Measurements from ENCODE around the gene DYNC2H1. TPM values are rescaled to one million over a fixed set of nuclear protein-coding genes. Genes with fewer than 3 reads are reported as not detected.
A peak's percentile ranks its signal among the peaks of the same experiment; 100 is the strongest.

Gene DYNC2H1
- total RNA-seq, 1 experiment from 2014 or later = 44.0 TPM

DNA sequence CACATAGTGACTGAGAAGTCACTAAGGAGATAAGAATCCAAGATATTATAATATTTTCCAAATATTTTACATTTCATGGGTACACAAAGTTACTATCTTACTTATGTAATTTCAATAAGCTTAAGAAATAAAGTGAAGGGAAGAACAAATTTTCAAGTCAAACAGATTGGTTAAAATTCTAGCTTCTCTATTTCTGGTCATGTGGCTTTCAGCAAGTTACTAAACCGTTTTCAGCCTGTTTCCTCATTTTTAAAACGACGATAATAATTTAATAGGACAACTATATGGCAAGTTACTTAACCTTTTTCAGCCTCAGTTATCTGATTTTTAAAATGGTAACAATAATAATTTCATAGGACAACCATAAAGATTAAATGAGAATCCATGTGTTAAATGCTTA lies 32.9 kb upstream of the DYNC2H1 start:
- DNase-seq (ENCODE audit: low spot score) = no peak
- ChIA-PET POLR2A (ENCODE audit: low non-redundant PET) (no interaction called here), CTCF (no interaction called here)
- Histone ChIP-seq H3K4me3 (ENCODE audit: low read depth, low read length, poor library complexity, severe bottlenecking) (no peak overlapping the region), H3K9me3 (ENCODE audit: low read depth, low read length, poor library complexity, severe bottlenecking) (no peaks in the 10 kb centered on the region), H3K36me3 (ENCODE audit: insufficient read depth, low read length, poor library complexity, severe bottlenecking) (peaks cover 55% of the 10 kb centered on the region), H3K27me3 (replicated peaks; ENCODE audit: insufficient read depth, low read depth, low read length, poor library complexity) (no peaks in the 10 kb centered on the region), H3K4me1 (ENCODE audit: insufficient read depth, low read length, poor library complexity, severe bottlenecking) (peaks cover 2% of the 10 kb centered on the region), H3K27ac (ENCODE audit: low read depth, low read length, poor library complexity, severe bottlenecking) (no peak overlapping the region)
- intact Hi-C loops (cut with micrococcal nuclease; ENCODE audit: unreplicated experiment) = no loop called here
- TF ChIP-seq CTCF (conservative IDR thresholded peaks at IDR 0.05; ENCODE audit: low read depth, low read length) (no peak), EZH2 (IDR thresholded peaks at IDR 0.05; ENCODE audit: borderline replicate concordance, low read depth, low read length, poor library complexity, severe bottlenecking) (no peak)
- BruUV-seq (replicated peaks) = no TSS peak

- Histone ChIP-seq H3K9me3 (ENCODE audit: low read depth, low read length, poor library complexity, severe bottlenecking) (no peaks in the 10 kb centered on the region), H3K4me3 (ENCODE audit: low read depth, low read length, poor library complexity, severe bottlenecking) (no peak overlapping the region), H3K27me3 (replicated peaks; ENCODE audit: insufficient read depth, low read depth, low read length, poor library complexity) (no peaks in the 10 kb centered on the region), H3K27ac (ENCODE audit: low read depth, low read length, poor library complexity, severe bottlenecking) (no peak overlapping the region), H3K4me1 (ENCODE audit: insufficient read depth, low read length, poor library complexity, severe bottlenecking) (peaks cover 8% of the 10 kb centered on the region), H3K36me3 (ENCODE audit: insufficient read depth, low read length, poor library complexity, severe bottlenecking) (peaks cover 66% of the 10 kb centered on the region)
- DNase-seq (ENCODE audit: low spot score) = no peak
- TF ChIP-seq EZH2 (IDR thresholded peaks at IDR 0.05; ENCODE audit: borderline replicate concordance, low read depth, low read length, poor library complexity, severe bottlenecking) = no peak
- no peak for TF ChIP-seq CTCF (conservative IDR thresholded peaks at IDR 0.05; ENCODE audit: low read depth, low read length)
- ChIA-PET POLR2A (ENCODE audit: low non-redundant PET) (no interaction called here), CTCF (no interaction called here)
- intact Hi-C loops (cut with micrococcal nuclease; ENCODE audit: unreplicated experiment) = no loop called here
- BruUV-seq (replicated peaks) = TSS peak; percentile 9
Measured at GRCh38 chr11:103077554-103077953, 31.7 kb upstream of the DYNC2H1 start.

DNA sequence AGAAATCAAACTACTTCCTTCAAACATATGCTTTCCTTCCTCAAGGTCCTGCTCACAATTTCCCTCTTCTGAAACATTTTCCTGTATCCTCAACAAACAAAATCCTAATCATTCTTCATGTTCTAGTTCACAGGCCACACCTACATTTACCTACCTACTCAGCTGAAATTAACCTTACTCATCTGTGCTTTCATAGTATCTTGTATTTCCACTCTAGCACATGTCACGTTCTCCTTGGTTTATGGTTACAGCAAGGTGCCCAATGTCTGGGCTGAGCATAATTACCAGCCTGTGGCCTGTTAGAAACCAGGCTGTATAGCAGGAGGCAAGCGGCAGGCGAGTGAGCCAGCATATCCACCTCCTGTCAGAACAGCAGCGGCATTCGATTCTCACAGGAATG lies 30.5 kb upstream of the DYNC2H1 start:
- CTCF ChIA-PET = no interaction called here
- no TSS peak for BruUV-seq (replicated peaks)
- Histone ChIP-seq H3K27me3 (replicated peaks; ENCODE audit: insufficient read depth, low read depth, low read length, poor library complexity) (no peaks in the 10 kb centered on the region), H3K9me3 (ENCODE audit: low read depth, low read length, poor library complexity, severe bottlenecking) (no peaks in the 10 kb centered on the region), H3K4me1 (ENCODE audit: insufficient read depth, low read length, poor library complexity, severe bottlenecking) (peaks cover 8% of the 10 kb centered on the region), H3K27ac (ENCODE audit: low read depth, low read length, poor library complexity, severe bottlenecking) (no peak overlapping the region), H3K36me3 (ENCODE audit: insufficient read depth, low read length, poor library complexity, severe bottlenecking) (peaks cover 75% of the 10 kb centered on the region), H3K4me3 (ENCODE audit: low read depth, low read length, poor library complexity, severe bottlenecking) (no peak overlapping the region)
- intact Hi-C loops (cut with micrococcal nuclease; ENCODE audit: unreplicated experiment) = no loop called here
- no peak for TF ChIP-seq CTCF (conservative IDR thresholded peaks at IDR 0.05; ENCODE audit: low read depth, low read length)
- no peak for TF ChIP-seq EZH2 (IDR thresholded peaks at IDR 0.05; ENCODE audit: borderline replicate concordance, low read depth, low read length, poor library complexity, severe bottlenecking)
- no peak for DNase-seq (ENCODE audit: low spot score)
- POLR2A ChIA-PET (ENCODE audit: low non-redundant PET) = no interaction called here

Measured in A673 (cell line).